HepG2 (cell line): ENCODE results near the gene ZNF780B. TPM values are rescaled to one million over a fixed set of nuclear protein-coding genes. Genes with fewer than 3 reads are reported as not detected.

Experiments used
- AHDC1 ChIP-seq: sonication (generic); formaldehyde crosslinking; IDR thresholded peaks from 2 replicates; pipeline ENCODE4 v1.5.1; 2020; ENCODE audit warnings: mild to moderate bottlenecking, missing genetic modification reagents, borderline replicate concordance
- ATF7 ChIP-seq, 2 experiments: fragments of 450-650 bp in 1 of 2; sonication (generic) in 1 of 2; formaldehyde crosslinking in 1 of 2; IDR thresholded peaks; 2 replicates each; pipeline versions ENCODE4 v1.4.0 to v1.6.1; 2016 to 2020; ENCODE audit warnings: antibody characterized with exemption in 1 of 2, mild to moderate bottlenecking in 1 of 2, missing genetic modification reagents in 1 of 2
- ATF7-NPFF ChIP-seq: sonication (generic); formaldehyde crosslinking; IDR thresholded peaks from 2 replicates; pipeline ENCODE4 v1.8.1; 2023; ENCODE audit warnings: mild to moderate bottlenecking, low read depth, missing genetic modification reagents, moderate library complexity
- E2F5 ChIP-seq: sonication (generic); formaldehyde crosslinking; conservative IDR thresholded peaks from 2 replicates; pipeline ENCODE4 v1.4.0; 2020; ENCODE audit warnings: missing genetic modification reagents
- ELF3 ChIP-seq: IDR thresholded peaks from 2 replicates; pipeline ENCODE4 v1.6.1; 2016; ENCODE audit warnings: missing genetic modification reagents, missing compliant biosample characterization
- GPN1 ChIP-seq: sonication (generic); formaldehyde crosslinking; IDR thresholded peaks from 2 replicates; pipeline ENCODE4 v1.5.1; 2020; ENCODE audit warnings: missing genetic modification reagents, borderline replicate concordance
- KDM6A ChIP-seq: IDR thresholded peaks from 2 replicates; pipeline ENCODE4 v1.6.1; 2016; ENCODE audit warnings: low read depth
- POLR2G ChIP-seq: fragments of 200-400 bp; formaldehyde crosslinking; IDR thresholded peaks from 2 replicates; pipeline ENCODE4 v1.6.1; 2018; ENCODE audit warnings: mild to moderate bottlenecking, low read depth, low read length, moderate library complexity
- TBL1XR1 ChIP-seq: fragments of 150-350 bp; IDR thresholded peaks from 2 replicates; pipeline ENCODE4 v1.6.1; 2014; ENCODE audit warnings: borderline replicate concordance, low read length; ENCODE audit not compliant: partially characterized antibody
- ZBTB1 ChIP-seq: sonication (generic); formaldehyde crosslinking; IDR thresholded peaks from 2 replicates; pipeline ENCODE4 v1.4.0; 2020; ENCODE audit warnings: missing genetic modification reagents, borderline replicate concordance
- ZBTB37 ChIP-seq: sonication (generic); formaldehyde crosslinking; IDR thresholded peaks from 2 replicates; pipeline ENCODE4 v1.4.0; 2020; ENCODE audit warnings: mild to moderate bottlenecking, missing genetic modification reagents
- ZNF362 ChIP-seq: sonication (generic); formaldehyde crosslinking; IDR thresholded peaks from 2 replicates; pipeline ENCODE4 v1.4.0; 2020; ENCODE audit warnings: missing genetic modification reagents, mild to moderate bottlenecking, borderline replicate concordance
- ZNF512 ChIP-seq: sonication (generic); formaldehyde crosslinking; IDR thresholded peaks from 2 replicates; pipeline ENCODE4 v1.4.0; 2020; ENCODE audit warnings: mild to moderate bottlenecking, missing genetic modification reagents
- ZNF576 ChIP-seq: sonication (generic); formaldehyde crosslinking; IDR thresholded peaks from 2 replicates; pipeline ENCODE4 v1.4.0; 2020; ENCODE audit warnings: mild to moderate bottlenecking, missing genetic modification reagents
- ZNF678 ChIP-seq: sonication (generic); formaldehyde crosslinking; IDR thresholded peaks from 2 replicates; pipeline ENCODE4 v1.4.0; 2020; ENCODE audit warnings: mild to moderate bottlenecking, missing genetic modification reagents
- polyA plus RNA-seq, 8 experiments: library from polyadenylated mRNA; depleted of rRNA in 3 of 8; stranded (reverse) in 7 of 8; unstranded in 1 of 8; fragments of >200 nt; fragmentation: Illumina TruSeq in 4 of 8; extraction: Trizol in 4 of 8; gene quantifications; 2 replicates each; pipeline versions ENCODE4 v1.2.1 to v1.2.3, GENCODE V29; 2011 to 2016; ENCODE audit warnings: low read depth in 4 of 8, missing spikeins in 1 of 8, mixed read lengths in 1 of 8; ENCODE audit not compliant: insufficient read depth in 1 of 8
- total RNA-seq, 5 experiments: library from RNA; depleted of rRNA; stranded (reverse); fragments of >200 nt; fragmentation: Illumina TruSeq; extraction: Trizol; gene quantifications; 2 replicates each; pipeline ENCODE4 v1.2.3, GENCODE V29; 2016; ENCODE audit warnings: low read depth in 1 of 5

The ZNF780B gene
- total and polyA plus RNA-seq, 2 of the 13 experiments (the other 11 are each of a cell fraction or from before 2014, with no cell fraction given): 6.6 to 21.9 TPM

GRCh38 chr19:39996811-39997637 lies 59.0 kb downstream of the ZNF780B start, which contains the start of gene ZNF546 (continued):
- TF ChIP-seq ELF3 (CRISPR knock-in tag) (peak; percentile 48; the same call in 1 of the 2 replicates), KDM6A (CRISPR knock-in tag) (no peak), ZNF512 (CRISPR knock-in tag) (no peak), AHDC1 (CRISPR knock-in tag) (no peak; the same call in 1 of the 2 replicates), TBL1XR1 (no peak), ATF7 (IDR thresholded peaks at IDR 0.05) (no peak), ATF7 (CRISPR knock-in tag; IDR thresholded peaks at IDR 0.05) (no peak), ZBTB1 (CRISPR knock-in tag) (0 out of 2 replicates have a peak, but pooled peaks have one; percentile 74), GPN1 (CRISPR knock-in tag) (0 out of 2 replicates have a peak, but pooled peaks have one; percentile 30), ZBTB37 (0 out of 2 replicates have a peak, but pooled peaks have one; percentile 43), E2F5 (CRISPR knock-in tag) (no peak), ZNF362 (CRISPR knock-in tag) (peak; percentile 23; the same call in 1 of the 2 replicates), POLR2G (peak; percentile 90), ZNF678 (CRISPR knock-in tag) (peak; percentile 77; the same call in 1 of the 2 replicates), ZNF576 (CRISPR knock-in tag) (no peak), ATF7-NPFF (CRISPR knock-in tag) (peak; percentile 64; the same call in 1 of the 2 replicates)
